HCT116 (cell line): ENCODE data around the gene PITPNC1.
"Not testable (repeated sequence)": the region's sequence is repeated elsewhere in the genome, so short reads cannot be mapped to it uniquely, and the experiment has no call there.

Experiments used
- ELF1 ChIP-seq: IDR thresholded peaks from 2 replicates; pipeline ENCODE4 v1.6.1; 2012; ENCODE audit warnings: low read depth, borderline replicate concordance
- EZH2phosphoT487 ChIP-seq: fragments of 200-600 bp; IDR thresholded peaks from 2 replicates; pipeline ENCODE4 v1.6.1; 2018; ENCODE audit warnings: antibody characterized with exemption, borderline replicate concordance
- POLR2A ChIP-seq: IDR thresholded peaks from 2 replicates; pipeline ENCODE4 v1.7.0; 2011; ENCODE audit warnings: borderline replicate concordance; ENCODE audit not compliant: insufficient read depth, insufficient read length; ENCODE audit errors: extremely low read depth
- POLR2AphosphoS5 ChIP-seq: IDR thresholded peaks from 2 replicates; pipeline ENCODE4 v1.6.1; 2011; ENCODE audit warnings: mild to moderate bottlenecking, low read depth, low read length, moderate library complexity
- YY1 ChIP-seq: IDR thresholded peaks from 2 replicates; pipeline ENCODE4 v1.6.1; 2011; ENCODE audit warnings: low read length, low read depth, moderate library complexity, mild to moderate bottlenecking; ENCODE audit not compliant: insufficient replicate concordance; ENCODE audit errors: extremely low read depth
- ZNF274 ChIP-seq: fragments of 200-500 bp; sonication (Bioruptor generic); IDR thresholded peaks from 2 replicates; pipeline ENCODE4 v1.6.1; 2014; ENCODE audit warnings: mild to moderate bottlenecking, low read depth, low read length, inconsistent platforms
- TF ChIP-seq, protein P1 (sequence below), 3 experiments: fragments of 200-600 bp in 1 of 3; sonication (generic) in 1 of 3; IDR thresholded peaks in 2 of 3; conservative IDR thresholded peaks in 1 of 3; 2 replicates each; pipeline ENCODE4 v1.5.1; 2012 to 2017; ENCODE audit warnings: low read depth in 2 of 3, low read length in 2 of 3, antibody characterized with exemption in 1 of 3, borderline replicate concordance in 1 of 3, control low read depth in 1 of 3, mild to moderate bottlenecking in 1 of 3, mixed read lengths in 1 of 3, mixed run types in 1 of 3, moderate library complexity in 1 of 3; ENCODE audit not compliant: insufficient read depth in 1 of 3

DNA sequence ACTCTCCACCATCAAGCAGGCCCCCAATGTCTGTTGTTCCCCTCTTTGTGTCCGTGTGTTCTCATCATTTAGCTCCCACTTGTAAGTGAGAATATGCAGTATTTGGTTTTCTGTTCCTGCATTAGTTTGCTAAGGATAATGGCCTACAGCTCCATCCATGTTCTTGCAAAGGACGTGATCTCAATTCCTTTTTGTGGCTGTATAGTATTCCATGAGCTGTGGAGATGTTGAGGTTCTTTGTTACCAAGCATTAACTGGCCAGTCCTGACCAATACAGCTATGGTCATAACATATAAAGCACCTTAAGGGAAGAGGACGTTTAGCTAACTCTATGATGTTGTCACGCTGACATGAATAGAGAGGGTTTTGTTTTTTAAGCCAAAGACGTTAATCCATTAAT, 118.5 kb downstream of the PITPNC1 start:
- TF ChIP-seq, protein P1, sequence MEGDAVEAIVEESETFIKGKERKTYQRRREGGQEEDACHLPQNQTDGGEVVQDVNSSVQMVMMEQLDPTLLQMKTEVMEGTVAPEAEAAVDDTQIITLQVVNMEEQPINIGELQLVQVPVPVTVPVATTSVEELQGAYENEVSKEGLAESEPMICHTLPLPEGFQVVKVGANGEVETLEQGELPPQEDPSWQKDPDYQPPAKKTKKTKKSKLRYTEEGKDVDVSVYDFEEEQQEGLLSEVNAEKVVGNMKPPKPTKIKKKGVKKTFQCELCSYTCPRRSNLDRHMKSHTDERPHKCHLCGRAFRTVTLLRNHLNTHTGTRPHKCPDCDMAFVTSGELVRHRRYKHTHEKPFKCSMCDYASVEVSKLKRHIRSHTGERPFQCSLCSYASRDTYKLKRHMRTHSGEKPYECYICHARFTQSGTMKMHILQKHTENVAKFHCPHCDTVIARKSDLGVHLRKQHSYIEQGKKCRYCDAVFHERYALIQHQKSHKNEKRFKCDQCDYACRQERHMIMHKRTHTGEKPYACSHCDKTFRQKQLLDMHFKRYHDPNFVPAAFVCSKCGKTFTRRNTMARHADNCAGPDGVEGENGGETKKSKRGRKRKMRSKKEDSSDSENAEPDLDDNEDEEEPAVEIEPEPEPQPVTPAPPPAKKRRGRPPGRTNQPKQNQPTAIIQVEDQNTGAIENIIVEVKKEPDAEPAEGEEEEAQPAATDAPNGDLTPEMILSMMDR (IDR thresholded peaks at IDR 0.05 in 2 of 3, conservative IDR thresholded peaks at IDR 0.05 in 1 of 3; ENCODE audit: borderline replicate concordance in 1 of 3, insufficient read depth in 1 of 3, low read depth in 2 of 3, low read length in 2 of 3), result not testable (repeated sequence)
- TF ChIP-seq POLR2A, ZNF274, POLR2AphosphoS5, EZH2phosphoT487, YY1, ELF1: not testable (repeated sequence)
